Epithelial cell of prostate (primary cell): ENCODE measurements around the gene SLC25A13.
"Not testable (repeated sequence)": the region's sequence is repeated elsewhere in the genome, so short reads cannot be mapped to it uniquely, and the experiment has no call there.

Source experiments
- DNase-seq: peaks from one replicate; pipeline ENCODE4 v3.0.0-alpha.2; 2011; ENCODE audit warnings: low read depth, low spot score
- H3K27ac ChIP-seq: fragments of 450-650 bp; 2 replicates; pipeline ENCODE4 v1.5.1; 2017; ENCODE audit warnings: mild to moderate bottlenecking

SLC25A13 gene

GRCh38 chr7:96321658-96322372, at the start of gene SLC25A13:
Gene SLC25A13, minus strand, starts transcription at chr7:96322098. Its CDS starts 142 bp downstream, at chr7:96321956.
- peak within 1 kb of the TSS; percentile 85 for H3K27ac ChIP-seq
- no peak for DNase-seq

DNA sequence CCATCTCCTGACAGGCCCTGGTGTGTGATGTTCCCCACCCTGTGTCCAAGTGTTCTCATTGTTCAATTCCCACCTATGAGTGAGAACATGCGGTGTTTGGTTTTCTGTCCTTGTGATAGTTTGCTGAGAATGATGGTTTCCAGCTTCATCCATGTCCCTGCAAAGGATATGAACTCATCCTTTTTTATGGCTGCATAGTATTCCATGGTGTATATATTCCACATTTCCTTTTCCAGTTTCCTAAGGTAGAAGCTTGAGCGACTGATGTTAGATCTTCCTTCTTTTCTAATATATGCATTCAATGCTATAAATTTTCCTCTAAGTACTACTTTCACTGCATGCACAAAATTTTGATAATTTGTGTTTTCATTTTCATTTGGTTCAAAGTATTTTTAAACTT, 44.0 kb upstream of the SLC25A13 start:
- not testable (repeated sequence) for DNase-seq, H3K27ac ChIP-seq

DNA sequence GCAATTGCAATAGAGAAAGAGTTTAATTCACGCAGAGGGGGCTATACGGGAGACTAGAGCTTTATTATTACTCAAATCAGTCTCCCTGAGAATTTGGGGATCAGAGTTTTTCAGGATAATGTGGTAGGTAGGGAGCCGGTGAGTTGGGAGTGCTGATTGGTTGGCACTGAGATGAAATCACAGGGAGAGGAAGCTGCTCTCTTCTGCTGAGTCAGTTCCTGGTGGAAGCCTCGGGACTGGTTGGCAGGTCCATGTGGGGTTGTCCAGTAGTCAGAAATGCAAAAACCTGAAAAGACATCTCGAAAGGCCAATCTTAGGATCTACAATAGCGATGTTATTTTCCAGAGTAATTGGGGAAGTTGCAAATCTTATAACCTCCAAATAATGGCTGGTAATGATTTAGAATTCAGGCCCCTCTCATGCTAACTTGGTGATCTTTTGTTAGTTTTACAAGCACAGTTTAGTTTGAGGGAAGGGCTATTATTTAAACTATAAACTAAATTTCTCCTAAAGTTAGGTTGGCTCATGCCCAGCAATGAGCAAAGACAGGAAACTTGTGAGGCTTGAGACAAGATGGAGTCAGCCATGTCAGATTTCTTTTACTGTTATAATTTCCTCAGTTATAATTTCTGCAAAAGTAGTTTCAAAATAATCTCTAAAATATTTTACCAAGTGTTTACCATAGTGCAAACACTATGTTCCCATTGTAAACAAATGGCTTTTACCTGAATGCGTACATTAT, 39.4 kb upstream of the SLC25A13 start:
- no peak overlapping the region for H3K27ac ChIP-seq
- no peak for DNase-seq

DNA sequence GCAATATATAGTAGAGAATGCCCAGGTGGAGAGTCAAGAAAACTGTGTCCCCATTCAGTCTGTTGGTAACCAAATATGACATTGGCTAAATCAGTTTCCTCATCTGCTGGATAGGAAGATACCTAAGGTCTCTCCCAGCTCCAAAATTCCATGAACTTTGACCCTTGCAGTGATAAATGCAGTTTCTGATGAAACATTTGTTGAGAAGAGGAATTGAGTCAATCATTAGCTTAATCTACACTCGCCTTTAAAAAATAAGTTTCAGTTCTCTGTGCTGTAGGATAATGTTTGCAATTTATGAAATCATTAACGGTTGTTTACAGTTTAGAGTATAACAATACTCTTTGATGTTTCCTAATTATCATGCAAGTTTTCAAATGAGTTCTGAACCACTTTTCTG, 38.0 kb upstream of the SLC25A13 start:
- H3K27ac ChIP-seq = no peak overlapping the region
- no peak for DNase-seq

DNA sequence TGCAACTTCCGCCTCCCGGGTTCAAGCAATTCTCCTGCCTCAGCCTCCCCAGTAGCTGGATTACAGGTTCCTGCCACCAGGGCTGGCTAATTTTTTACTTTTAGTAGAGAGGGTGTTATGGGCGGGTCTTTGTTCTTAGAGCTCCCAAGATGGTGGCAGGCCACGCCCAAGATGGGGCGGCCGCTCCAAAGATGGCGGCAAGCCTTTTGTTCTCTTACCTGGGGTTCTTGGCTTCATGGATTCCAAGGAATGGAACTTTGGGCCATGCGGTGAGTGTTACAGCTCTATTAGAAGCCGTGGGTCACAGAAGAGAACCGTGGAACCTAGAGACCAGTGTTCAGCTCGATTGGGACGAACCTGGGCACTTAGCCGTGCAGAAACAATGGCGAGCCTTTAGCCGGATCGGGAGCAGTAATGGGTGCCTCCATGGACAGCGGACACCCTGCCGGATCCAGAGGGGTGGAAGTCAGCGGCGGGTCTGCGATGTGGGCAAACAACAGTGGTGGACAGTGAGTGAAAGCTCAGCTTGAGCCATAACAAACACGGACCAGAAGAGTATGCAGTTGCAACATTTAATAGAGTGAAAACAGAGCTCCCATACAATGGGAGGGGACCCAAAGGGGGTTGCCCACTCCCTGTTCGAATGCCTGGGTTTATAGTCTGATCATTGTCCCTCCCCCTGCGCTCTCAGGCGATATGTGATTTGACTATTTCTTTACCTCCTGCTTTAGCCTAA, 36.5 kb upstream of the SLC25A13 start:
- DNase-seq, H3K27ac ChIP-seq: not testable (repeated sequence)

DNA sequence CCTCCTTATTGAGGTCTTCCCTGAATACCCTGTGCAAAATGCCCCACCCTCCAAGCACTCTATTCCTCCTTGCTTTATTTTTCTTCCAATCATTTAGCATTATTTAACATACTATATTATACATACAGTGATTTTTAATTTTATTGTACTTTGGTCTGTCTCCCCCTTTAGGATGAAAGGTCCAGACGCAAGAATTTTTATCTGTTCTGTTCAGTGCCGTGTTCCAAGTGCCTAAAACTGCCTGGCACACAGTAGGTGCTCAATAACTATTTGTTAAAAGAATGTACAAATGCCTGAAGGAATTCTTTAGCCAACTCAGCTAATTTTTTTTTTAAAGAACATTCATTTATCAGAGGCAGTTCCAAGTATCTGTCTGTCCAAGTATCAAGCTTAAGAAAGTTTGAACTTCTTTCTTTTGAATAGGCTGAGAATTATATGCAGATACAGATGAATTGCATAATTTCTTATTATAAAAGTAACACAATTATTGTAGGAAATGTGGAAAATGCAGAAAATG, 34.1 kb upstream of the SLC25A13 start:
- no peak for DNase-seq
- no peak overlapping the region for H3K27ac ChIP-seq

DNA sequence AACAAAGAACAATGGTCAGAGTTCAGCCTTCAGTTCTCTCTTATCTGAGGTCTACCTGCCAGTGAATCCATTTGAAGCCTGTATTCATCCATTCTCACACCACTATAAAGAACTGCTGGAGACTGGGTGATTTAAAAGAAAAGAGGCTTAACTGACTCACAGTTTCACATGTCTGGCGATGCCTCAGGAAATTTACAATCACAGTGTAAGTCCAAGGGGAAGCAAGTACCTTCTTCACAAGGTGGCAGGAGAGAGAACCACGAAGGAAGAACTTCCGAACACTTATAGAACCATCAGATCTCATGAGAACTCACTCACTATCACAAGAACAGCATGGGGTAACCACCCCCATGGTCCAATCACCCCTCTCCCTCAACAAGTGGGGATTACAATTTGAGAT, 33.0 kb upstream of the SLC25A13 start:
- DNase-seq = no peak
- H3K27ac ChIP-seq = no peak overlapping the region

DNA sequence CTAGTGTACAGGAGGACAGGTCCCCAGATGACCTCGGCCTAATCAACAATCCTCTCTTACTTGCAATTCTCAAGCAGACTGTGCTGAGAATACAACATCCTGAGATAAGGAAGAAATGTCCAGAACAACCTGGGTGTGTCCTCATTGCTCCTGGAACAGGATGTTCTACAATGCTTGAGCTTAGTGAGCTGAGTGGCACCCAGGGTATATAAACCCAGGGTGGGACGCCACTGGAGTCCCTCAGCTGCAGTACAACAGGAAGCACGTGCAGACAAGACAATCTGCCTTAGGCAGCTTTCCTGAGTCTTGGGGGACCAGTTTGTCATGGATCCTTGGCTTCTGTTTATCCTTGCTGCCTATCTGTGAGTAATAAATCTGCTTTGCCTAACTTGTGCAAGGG, 27.7 kb upstream of the SLC25A13 start:
- no peak for DNase-seq
- no peak overlapping the region for H3K27ac ChIP-seq

GRCh38 chr7:96347471-96347870, 25.6 kb upstream of the SLC25A13 start:
- H3K27ac ChIP-seq = no peak overlapping the region
- no peak for DNase-seq

GRCh38 chr7:96346293-96346953, 24.5 kb upstream of the SLC25A13 start:
- H3K27ac ChIP-seq = no peak overlapping the region
- DNase-seq = no peak

- DNase-seq = no peak
- no peak overlapping the region for H3K27ac ChIP-seq
Observed at GRCh38 chr7:96344236-96344635, 22.3 kb upstream of the SLC25A13 start.

DNA sequence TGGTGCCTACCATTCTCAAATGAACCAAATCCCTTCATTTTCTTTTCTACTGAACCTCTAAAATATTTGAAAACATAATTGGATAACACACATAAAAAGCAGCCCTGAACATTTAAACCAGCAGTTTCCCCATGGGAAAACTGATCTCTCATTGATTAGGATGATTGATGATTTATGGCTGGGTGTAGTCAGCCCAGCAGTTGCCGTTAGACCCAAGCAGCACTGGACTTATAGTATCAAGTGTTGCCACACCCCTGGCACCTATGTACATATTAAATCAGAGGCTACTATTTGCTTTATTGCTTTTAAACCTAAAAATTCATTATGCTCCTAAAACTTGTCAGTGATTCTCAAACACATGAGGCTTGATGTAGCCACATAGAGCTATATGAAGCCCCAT, 20.2 kb upstream of the SLC25A13 start:
- no peak for DNase-seq
- H3K27ac ChIP-seq = no peak overlapping the region

DNA sequence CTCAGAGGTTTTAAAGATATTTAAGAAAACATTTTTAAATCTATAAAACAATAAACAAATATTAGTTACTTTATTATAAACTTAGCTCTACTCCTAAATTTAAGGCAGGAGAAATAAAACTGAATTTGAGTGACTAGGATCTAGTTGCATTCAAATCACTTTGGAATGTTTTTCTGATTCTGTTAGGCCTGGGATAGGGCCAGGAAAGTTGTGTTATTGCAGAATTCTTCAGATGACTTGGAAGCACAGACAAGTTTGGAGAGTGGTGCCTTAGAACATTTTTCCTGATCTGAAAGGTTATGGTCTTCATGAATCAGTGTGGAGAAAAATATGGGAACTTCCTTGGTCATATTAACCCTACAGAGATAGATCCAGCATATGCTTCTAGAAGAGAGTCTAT, 15.6 kb upstream of the SLC25A13 start:
- H3K27ac ChIP-seq = no peak overlapping the region
- no peak for DNase-seq

- DNase-seq = no peak
- H3K27ac ChIP-seq = no peak overlapping the region
Observed at GRCh38 chr7:96332325-96332724, 10.4 kb upstream of the SLC25A13 start.

DNA sequence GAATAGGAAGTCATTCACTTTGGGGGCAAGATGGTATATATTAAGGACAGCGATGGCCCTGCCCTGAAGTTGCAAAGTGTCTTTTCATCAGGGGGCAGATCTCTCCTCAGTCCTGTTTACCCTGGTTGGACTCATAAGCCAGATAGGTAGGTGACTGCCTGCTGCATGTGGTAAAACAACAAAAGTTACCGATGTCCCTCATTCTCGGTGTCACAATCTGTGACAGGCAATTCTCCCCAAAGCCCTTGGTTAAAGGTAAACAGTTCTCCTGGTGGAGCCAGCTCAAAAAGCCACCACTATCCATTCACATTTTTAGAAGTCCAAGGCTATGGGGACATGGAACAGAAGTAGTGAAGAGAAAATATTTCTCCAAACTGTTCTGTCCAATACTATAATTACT, 9.9 kb upstream of the SLC25A13 start:
- no peak for DNase-seq
- peak overlapping the region; percentile 9 for H3K27ac ChIP-seq

DNA sequence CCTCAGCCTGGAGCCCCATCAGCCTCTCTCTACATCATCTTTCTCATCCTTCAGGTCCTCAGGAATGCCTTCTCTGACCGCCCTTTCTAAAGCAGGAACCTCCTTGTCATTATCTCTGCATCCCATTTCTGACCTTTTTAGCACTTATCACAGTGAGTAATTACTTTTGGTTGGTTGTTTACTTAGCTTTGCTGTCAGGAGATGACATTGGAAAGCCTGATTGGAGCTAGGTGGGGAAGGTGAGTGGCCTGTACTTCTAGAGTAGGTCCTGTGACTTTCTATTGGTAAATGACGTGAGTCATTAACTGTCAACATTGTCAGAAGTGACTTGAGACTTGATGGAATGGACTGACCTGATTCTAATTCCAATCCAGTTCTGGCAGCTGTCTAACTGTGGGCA, 9.3 kb upstream of the SLC25A13 start:
- no peak for DNase-seq
- peak overlapping the region; percentile 9 for H3K27ac ChIP-seq

DNA sequence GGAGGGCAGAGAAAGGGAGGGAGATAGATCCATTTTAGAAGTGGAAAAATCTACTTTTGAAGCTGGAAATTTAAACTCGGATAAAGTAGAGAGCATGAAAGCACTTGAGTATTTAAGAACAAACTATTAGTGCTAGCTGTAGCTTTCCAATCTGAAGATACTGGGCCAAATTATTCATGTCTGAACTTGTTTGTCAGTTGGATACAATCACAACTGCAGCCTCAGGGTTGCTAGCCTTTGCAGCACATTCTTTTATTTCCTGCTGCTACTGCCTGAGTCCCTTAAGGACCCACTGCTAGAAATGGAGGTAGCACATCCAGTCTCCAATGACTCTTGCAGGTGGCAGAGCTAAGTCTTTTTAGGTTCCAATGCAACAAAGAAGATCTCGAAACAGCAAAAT, 8.3 kb upstream of the SLC25A13 start:
- no peak overlapping the region for H3K27ac ChIP-seq
- no peak for DNase-seq

DNA sequence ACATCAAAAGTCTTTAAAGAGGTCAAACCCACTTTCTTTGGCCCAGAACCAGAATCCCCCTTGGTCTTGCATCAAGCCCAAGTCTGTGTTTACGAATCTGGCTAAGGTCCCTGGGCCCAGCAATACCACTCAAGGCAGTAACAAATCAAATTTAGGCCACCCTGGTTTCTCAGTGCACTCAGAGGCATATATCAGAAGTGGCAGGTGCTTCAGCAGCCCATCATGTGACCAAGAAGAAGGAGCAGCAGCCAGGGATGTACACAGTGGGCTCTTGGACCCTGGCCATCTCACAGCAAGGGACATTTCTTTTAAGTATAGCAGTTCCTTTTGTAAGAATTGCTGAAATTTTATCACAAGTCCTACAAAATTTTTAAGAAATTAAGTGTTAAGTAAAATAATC, 7.3 kb upstream of the SLC25A13 start:
- no peak for DNase-seq

DNA sequence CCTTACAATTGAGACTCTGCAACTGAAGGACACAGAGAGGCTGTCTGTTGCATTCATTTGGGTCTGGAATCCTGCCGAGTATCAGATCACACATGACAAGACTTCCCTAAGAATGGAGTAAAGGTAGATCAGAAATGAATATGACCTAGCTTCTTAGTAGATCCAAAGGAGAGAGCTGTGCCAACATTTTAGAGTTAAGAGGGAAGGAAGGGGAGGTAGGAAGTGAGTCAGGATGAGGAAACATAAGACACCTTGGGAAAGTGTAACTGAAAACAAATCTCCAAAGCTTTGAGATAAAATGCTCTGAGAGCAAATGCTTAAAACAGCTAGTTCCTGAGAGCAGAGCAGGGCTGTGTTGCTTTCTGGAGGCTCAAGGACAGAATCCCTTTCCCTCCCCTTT, 6.1 kb upstream of the SLC25A13 start:
- peak overlapping the region; percentile 53 for H3K27ac ChIP-seq
- no peak for DNase-seq

More for the DNA sequence above, 7.3 kb upstream of the SLC25A13 start:
- no peak overlapping the region for H3K27ac ChIP-seq

DNA sequence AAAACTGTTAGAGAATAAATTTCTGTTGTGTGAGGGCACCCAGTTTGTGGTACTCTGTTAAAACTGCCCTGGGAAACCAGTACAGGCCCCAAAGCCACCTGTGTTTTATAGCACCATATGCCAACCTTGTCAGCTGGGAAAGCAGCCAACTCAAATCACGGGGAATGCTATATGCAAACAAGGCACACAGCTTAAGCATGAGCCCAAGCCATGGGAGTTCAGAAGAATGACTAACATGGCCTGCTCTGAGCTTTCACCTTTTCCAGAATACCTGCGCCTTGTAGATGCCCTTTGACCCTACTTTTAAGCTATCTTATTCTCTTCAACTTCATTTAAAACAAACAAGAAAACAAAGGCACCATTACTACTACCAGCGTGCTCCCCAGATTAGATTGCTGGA, 5.5 kb upstream of the SLC25A13 start:
- peak; percentile 45 for DNase-seq
- peak overlapping the region; percentile 53 for H3K27ac ChIP-seq
